SK-N-SH treated with all-trans-retinoic acid at 6 μM for 48 hours (cell line): ENCODE measurements around the gene ORM1.

Experiments
- BACH2 ChIP-seq: fragments of 250-450 bp; sonication (Bioruptor Pico); IDR thresholded peaks from 2 replicates; pipeline ENCODE4 v1.9.0; 2021; ENCODE audit warnings: mild to moderate bottlenecking, borderline replicate concordance
- CSDC2 ChIP-seq: fragments of 250-450 bp; sonication (Bioruptor Pico); IDR thresholded peaks from 2 replicates; pipeline ENCODE4 v1.5.0; 2020; ENCODE audit warnings: mild to moderate bottlenecking, moderate library complexity
- ESRRG ChIP-seq: fragments of 250-450 bp; sonication (Bioruptor Pico); IDR thresholded peaks from 2 replicates; pipeline ENCODE4 v1.6.1; 2021; ENCODE audit warnings: mild to moderate bottlenecking
- GLIS3 ChIP-seq: fragments of 250-450 bp; sonication (Bioruptor Pico); IDR thresholded peaks from 2 replicates; pipeline ENCODE4 v1.5.0; 2020; ENCODE audit warnings: mild to moderate bottlenecking, moderate library complexity
- ISL1 ChIP-seq: fragments of 250-450 bp; sonication (Bioruptor Pico); IDR thresholded peaks from 2 replicates; pipeline ENCODE4 v2.1.2; 2022; ENCODE audit warnings: mild to moderate bottlenecking, moderate library complexity
- PPARA ChIP-seq: fragments of 250-450 bp; sonication (Bioruptor Pico); IDR thresholded peaks from 2 replicates; pipeline ENCODE4 v1.5.0; 2020; ENCODE audit warnings: mild to moderate bottlenecking, borderline replicate concordance
- TCF4 ChIP-seq: fragments of 250-450 bp; sonication (Bioruptor Pico); IDR thresholded peaks from 2 replicates; pipeline ENCODE4 v1.8.0; 2021; ENCODE audit warnings: mild to moderate bottlenecking, moderate library complexity, borderline replicate concordance
- ZC3H10 ChIP-seq: fragments of 250-450 bp; sonication (Bioruptor Pico); IDR thresholded peaks from 2 replicates; pipeline ENCODE4 v1.5.1; 2021; ENCODE audit warnings: mild to moderate bottlenecking, moderate library complexity
- ZFP3 ChIP-seq: fragments of 250-450 bp; sonication (Bioruptor Pico); IDR thresholded peaks from 2 replicates; pipeline ENCODE4 v1.5.0; 2020; ENCODE audit warnings: mild to moderate bottlenecking, moderate library complexity
- ZFP30 ChIP-seq: fragments of 450-650 bp; formaldehyde crosslinking; IDR thresholded peaks from 2 replicates; pipeline ENCODE4 v1.5.0; 2022; ENCODE audit warnings: mild to moderate bottlenecking, moderate library complexity
- ZNF70 ChIP-seq: fragments of 450-650 bp; formaldehyde crosslinking; IDR thresholded peaks from 2 replicates; pipeline ENCODE4 v1.5.0; 2020; ENCODE audit warnings: mild to moderate bottlenecking, moderate library complexity
- ZNF8 ChIP-seq: fragments of 450-650 bp; formaldehyde crosslinking; IDR thresholded peaks from 2 replicates; pipeline ENCODE4 v1.5.0; 2020; ENCODE audit warnings: mild to moderate bottlenecking, moderate library complexity
- TF ChIP-seq, protein P1 (sequence below): fragments of 250-450 bp; sonication (Bioruptor Pico); IDR thresholded peaks from 2 replicates; pipeline ENCODE4 v1.5.0; 2020; ENCODE audit warnings: mild to moderate bottlenecking, moderate library complexity
- TF ChIP-seq, protein P2 (sequence below): fragments of 250-450 bp; sonication (Bioruptor Pico); IDR thresholded peaks from 2 replicates; pipeline ENCODE4 v1.8.0; 2020; ENCODE audit warnings: mild to moderate bottlenecking, moderate library complexity, borderline replicate concordance

DNA sequence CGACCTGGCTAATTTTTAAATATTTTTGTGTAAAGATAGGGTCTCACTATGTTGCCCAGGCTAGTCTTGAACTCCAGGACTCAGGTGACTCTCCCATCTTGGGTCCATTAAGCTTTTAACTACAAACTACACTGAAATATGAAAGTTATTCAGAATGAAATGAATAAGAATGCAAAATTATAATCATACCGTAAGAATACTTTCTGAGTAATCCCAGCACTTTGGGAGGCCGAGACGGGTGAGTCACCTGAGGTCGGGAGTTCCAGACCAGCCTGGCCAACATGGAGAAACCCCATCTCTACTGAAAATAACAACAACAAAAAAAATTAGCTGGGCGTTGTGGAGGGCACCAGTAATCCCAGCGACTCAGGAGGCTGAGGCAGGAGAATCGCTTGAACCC lies 1.1 kb upstream of the ORM1 start:
- TF ChIP-seq BACH2 (CRISPR knock-in tag), result no peak
- TF ChIP-seq, protein P1, sequence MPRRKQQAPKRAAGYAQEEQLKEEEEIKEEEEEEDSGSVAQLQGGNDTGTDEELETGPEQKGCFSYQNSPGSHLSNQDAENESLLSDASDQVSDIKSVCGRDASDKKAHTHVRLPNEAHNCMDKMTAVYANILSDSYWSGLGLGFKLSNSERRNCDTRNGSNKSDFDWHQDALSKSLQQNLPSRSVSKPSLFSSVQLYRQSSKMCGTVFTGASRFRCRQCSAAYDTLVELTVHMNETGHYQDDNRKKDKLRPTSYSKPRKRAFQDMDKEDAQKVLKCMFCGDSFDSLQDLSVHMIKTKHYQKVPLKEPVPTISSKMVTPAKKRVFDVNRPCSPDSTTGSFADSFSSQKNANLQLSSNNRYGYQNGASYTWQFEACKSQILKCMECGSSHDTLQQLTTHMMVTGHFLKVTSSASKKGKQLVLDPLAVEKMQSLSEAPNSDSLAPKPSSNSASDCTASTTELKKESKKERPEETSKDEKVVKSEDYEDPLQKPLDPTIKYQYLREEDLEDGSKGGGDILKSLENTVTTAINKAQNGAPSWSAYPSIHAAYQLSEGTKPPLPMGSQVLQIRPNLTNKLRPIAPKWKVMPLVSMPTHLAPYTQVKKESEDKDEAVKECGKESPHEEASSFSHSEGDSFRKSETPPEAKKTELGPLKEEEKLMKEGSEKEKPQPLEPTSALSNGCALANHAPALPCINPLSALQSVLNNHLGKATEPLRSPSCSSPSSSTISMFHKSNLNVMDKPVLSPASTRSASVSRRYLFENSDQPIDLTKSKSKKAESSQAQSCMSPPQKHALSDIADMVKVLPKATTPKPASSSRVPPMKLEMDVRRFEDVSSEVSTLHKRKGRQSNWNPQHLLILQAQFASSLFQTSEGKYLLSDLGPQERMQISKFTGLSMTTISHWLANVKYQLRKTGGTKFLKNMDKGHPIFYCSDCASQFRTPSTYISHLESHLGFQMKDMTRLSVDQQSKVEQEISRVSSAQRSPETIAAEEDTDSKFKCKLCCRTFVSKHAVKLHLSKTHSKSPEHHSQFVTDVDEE (CRISPR knock-in tag), result no peak
- TF ChIP-seq ZC3H10 (CRISPR knock-in tag), result no peak
- no peak for TF ChIP-seq ESRRG
- no peak for TF ChIP-seq ZFP3 (CRISPR knock-in tag)
- no peak for TF ChIP-seq TCF4
- no peak for TF ChIP-seq PPARA (CRISPR knock-in tag)
- no peak for TF ChIP-seq ZNF70 (CRISPR knock-in tag)
- TF ChIP-seq GLIS3 (CRISPR knock-in tag), result no peak
- TF ChIP-seq, protein P2, sequence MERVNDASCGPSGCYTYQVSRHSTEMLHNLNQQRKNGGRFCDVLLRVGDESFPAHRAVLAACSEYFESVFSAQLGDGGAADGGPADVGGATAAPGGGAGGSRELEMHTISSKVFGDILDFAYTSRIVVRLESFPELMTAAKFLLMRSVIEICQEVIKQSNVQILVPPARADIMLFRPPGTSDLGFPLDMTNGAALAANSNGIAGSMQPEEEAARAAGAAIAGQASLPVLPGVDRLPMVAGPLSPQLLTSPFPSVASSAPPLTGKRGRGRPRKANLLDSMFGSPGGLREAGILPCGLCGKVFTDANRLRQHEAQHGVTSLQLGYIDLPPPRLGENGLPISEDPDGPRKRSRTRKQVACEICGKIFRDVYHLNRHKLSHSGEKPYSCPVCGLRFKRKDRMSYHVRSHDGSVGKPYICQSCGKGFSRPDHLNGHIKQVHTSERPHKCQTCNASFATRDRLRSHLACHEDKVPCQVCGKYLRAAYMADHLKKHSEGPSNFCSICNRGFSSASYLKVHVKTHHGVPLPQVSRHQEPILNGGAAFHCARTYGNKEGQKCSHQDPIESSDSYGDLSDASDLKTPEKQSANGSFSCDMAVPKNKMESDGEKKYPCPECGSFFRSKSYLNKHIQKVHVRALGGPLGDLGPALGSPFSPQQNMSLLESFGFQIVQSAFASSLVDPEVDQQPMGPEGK (CRISPR knock-in tag), result no peak
- no peak for TF ChIP-seq ZNF8 (CRISPR knock-in tag)
- TF ChIP-seq ISL1 (CRISPR knock-in tag), result no peak
- no peak for TF ChIP-seq CSDC2 (CRISPR knock-in tag)
- no peak for TF ChIP-seq ZFP30 (CRISPR knock-in tag)
